ENCODE measurements around the gene SMDT1.

The SMDT1 gene

GRCh38 chr22:42056757-42057511 lies 22.6 kb upstream of the SMDT1 start:
- H3K27ac ChIP-seq, result no peak overlapping the region

GRCh38 chr22:42060489-42060888 lies 19.0 kb upstream of the SMDT1 start:
- no peak overlapping the region for H3K27ac ChIP-seq
- TF ChIP-seq, protein P1, sequence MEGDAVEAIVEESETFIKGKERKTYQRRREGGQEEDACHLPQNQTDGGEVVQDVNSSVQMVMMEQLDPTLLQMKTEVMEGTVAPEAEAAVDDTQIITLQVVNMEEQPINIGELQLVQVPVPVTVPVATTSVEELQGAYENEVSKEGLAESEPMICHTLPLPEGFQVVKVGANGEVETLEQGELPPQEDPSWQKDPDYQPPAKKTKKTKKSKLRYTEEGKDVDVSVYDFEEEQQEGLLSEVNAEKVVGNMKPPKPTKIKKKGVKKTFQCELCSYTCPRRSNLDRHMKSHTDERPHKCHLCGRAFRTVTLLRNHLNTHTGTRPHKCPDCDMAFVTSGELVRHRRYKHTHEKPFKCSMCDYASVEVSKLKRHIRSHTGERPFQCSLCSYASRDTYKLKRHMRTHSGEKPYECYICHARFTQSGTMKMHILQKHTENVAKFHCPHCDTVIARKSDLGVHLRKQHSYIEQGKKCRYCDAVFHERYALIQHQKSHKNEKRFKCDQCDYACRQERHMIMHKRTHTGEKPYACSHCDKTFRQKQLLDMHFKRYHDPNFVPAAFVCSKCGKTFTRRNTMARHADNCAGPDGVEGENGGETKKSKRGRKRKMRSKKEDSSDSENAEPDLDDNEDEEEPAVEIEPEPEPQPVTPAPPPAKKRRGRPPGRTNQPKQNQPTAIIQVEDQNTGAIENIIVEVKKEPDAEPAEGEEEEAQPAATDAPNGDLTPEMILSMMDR (conservative IDR thresholded peaks at IDR 0.05), result no peak

More at GRCh38 chr22:42056757-42057511, 22.6 kb upstream of the SMDT1 start:
- TF ChIP-seq, protein P1 (conservative IDR thresholded peaks at IDR 0.05), result no peak

GRCh38 chr22:42061041-42061440 lies 18.5 kb upstream of the SMDT1 start:
- TF ChIP-seq, protein P1 (conservative IDR thresholded peaks at IDR 0.05), result no peak
- no peak overlapping the region for H3K27ac ChIP-seq

- H3K27ac ChIP-seq, result no peak overlapping the region
- TF ChIP-seq, protein P1 (conservative IDR thresholded peaks at IDR 0.05), result no peak
These were observed 16.9 kb upstream of the SMDT1 start for GRCh38 chr22:42062506-42063170.

DNA sequence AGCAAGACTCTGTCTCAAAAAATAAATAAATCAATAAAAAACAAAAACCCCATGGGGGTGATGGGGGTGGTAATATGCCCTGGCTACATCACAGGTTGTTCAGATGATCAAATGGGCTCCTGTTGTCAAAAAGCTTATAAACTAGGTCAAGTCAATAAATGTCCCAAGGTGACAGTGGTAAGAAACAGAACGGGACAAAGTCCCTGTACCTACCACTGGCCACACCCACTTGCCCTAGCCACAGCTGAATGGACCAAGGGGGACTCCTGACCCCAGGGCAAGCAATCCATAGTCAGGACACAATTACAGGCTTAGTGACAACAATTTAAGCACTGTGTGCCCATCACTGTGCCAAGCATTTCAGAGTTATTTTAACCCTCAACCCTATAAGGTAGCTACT lies 14.9 kb upstream of the SMDT1 start:
- H3K27ac ChIP-seq, result no peak overlapping the region
- TF ChIP-seq, protein P1 (conservative IDR thresholded peaks at IDR 0.05), result no peak

- TF ChIP-seq, protein P1 (conservative IDR thresholded peaks at IDR 0.05), result no peak
- no peak overlapping the region for H3K27ac ChIP-seq
These were observed 13.9 kb upstream of the SMDT1 start for GRCh38 chr22:42065438-42066125.

- no peak overlapping the region for H3K27ac ChIP-seq
- TF ChIP-seq, protein P1 (conservative IDR thresholded peaks at IDR 0.05), result no peak
These were observed 13.3 kb upstream of the SMDT1 start for GRCh38 chr22:42066126-42066761.
